GM12873 (cell line): ENCODE data around the gene NMB.

Experiments
- CTCF ChIP-seq: IDR thresholded peaks from 2 replicates; pipeline ENCODE4 v1.5.1; 2012; ENCODE audit warnings: low read depth, mild to moderate bottlenecking, moderate library complexity, low read length, control low read depth; ENCODE audit not compliant: insufficient read depth; ENCODE audit errors: missing control alignments

The NMB gene

GRCh38 chr15:84689858-84690257, 31.9 kb upstream of the NMB start:
- TF ChIP-seq CTCF: no peak

- TF ChIP-seq CTCF: no peak
These were observed 27.3 kb upstream of the NMB start for GRCh38 chr15:84685304-84685703.

- TF ChIP-seq CTCF: peak; percentile 4
These were observed 26.1 kb upstream of the NMB start for GRCh38 chr15:84684092-84684491.

- no peak for TF ChIP-seq CTCF
These were observed 23.8 kb upstream of the NMB start for GRCh38 chr15:84681831-84682230.

- TF ChIP-seq CTCF: no peak
These were observed 13.2 kb upstream of the NMB start for GRCh38 chr15:84671211-84671610.

GRCh38 chr15:84669726-84670125, 11.7 kb upstream of the NMB start:
- TF ChIP-seq CTCF: no peak

GRCh38 chr15:84668221-84668982, 10.4 kb upstream of the NMB start:
- no peak for TF ChIP-seq CTCF

- no peak for TF ChIP-seq CTCF
These were observed 8.4 kb upstream of the NMB start for GRCh38 chr15:84666373-84666772.
